ENCODE measurements around the gene SERPINB1.

The SERPINB1 gene

GRCh38 chr6:2850538-2851113 lies 9.0 kb upstream of the SERPINB1 start:
- in situ Hi-C loops (cut with MboI; ENCODE audit: low sequenced_read_pairs) = no loop called here

GRCh38 chr6:2848851-2849250 lies 7.2 kb upstream of the SERPINB1 start:
- in situ Hi-C loops (cut with MboI; ENCODE audit: low sequenced_read_pairs) = loop anchor here (10.0 kb wide), 2 partner anchors 86 to 206 kb away; no protein-coding TSS in a partner anchor

- in situ Hi-C loops (cut with MboI; ENCODE audit: low sequenced_read_pairs) = loop anchor here (10.0 kb wide), 2 partner anchors 89 to 209 kb away; no protein-coding TSS in a partner anchor
Measured at GRCh38 chr6:2845880-2846208, 4.2 kb upstream of the SERPINB1 start.

GRCh38 chr6:2844008-2844407 lies 2.3 kb upstream of the SERPINB1 start:
- in situ Hi-C loops (cut with MboI; ENCODE audit: low sequenced_read_pairs) = loop anchor here (10.0 kb wide), 2 partner anchors 91 to 211 kb away; no protein-coding TSS in a partner anchor

- in situ Hi-C loops (cut with MboI; ENCODE audit: low sequenced_read_pairs) = loop anchor here (10.0 kb wide), 2 partner anchors 92 to 212 kb away; no protein-coding TSS in a partner anchor
Measured at GRCh38 chr6:2843138-2843740, 1.6 kb upstream of the SERPINB1 start.

GRCh38 chr6:2842139-2842552 lies 483 bp upstream of the SERPINB1 start:
- in situ Hi-C loops (cut with MboI; ENCODE audit: low sequenced_read_pairs) = loop anchor here (10.0 kb wide), 2 partner anchors 93 to 213 kb away; no protein-coding TSS in a partner anchor

GRCh38 chr6:2840749-2841061 lies 958 bp downstream of the SERPINB1 start:
- in situ Hi-C loops (cut with MboI; ENCODE audit: low sequenced_read_pairs) = loop anchor here (10.0 kb wide), 2 partner anchors 94 to 214 kb away; no protein-coding TSS in a partner anchor

- in situ Hi-C loops (cut with MboI; ENCODE audit: low sequenced_read_pairs) = loop anchor here (10.0 kb wide), 2 partner anchors 95 to 215 kb away; no protein-coding TSS in a partner anchor
Measured at GRCh38 chr6:2839982-2840748, 1.5 kb downstream of the SERPINB1 start.

- in situ Hi-C loops (cut with MboI; ENCODE audit: low sequenced_read_pairs) = no loop called here
Measured at GRCh38 chr6:2839195-2839981, 2.3 kb downstream of the SERPINB1 start.

- in situ Hi-C loops (cut with MboI; ENCODE audit: low sequenced_read_pairs) = no loop called here
Measured at GRCh38 chr6:2838251-2838650, 3.4 kb downstream of the SERPINB1 start.

- in situ Hi-C loops (cut with MboI; ENCODE audit: low sequenced_read_pairs) = no loop called here
Measured at GRCh38 chr6:2834262-2834661, 7.4 kb downstream of the SERPINB1 start.

- in situ Hi-C loops (cut with MboI; ENCODE audit: low sequenced_read_pairs) = no loop called here
Measured at GRCh38 chr6:2831392-2831791, 10.3 kb downstream of the SERPINB1 start.

GRCh38 chr6:2830183-2830582 lies 11.5 kb downstream of the SERPINB1 start:
- in situ Hi-C loops (cut with MboI; ENCODE audit: low sequenced_read_pairs) = no loop called here

GRCh38 chr6:2829253-2829652 lies 12.4 kb downstream of the SERPINB1 start:
- in situ Hi-C loops (cut with MboI; ENCODE audit: low sequenced_read_pairs) = no loop called here

GRCh38 chr6:2828629-2829028 lies 13.0 kb downstream of the SERPINB1 start:
- in situ Hi-C loops (cut with MboI; ENCODE audit: low sequenced_read_pairs) = no loop called here

GRCh38 chr6:2827142-2827541 lies 14.5 kb downstream of the SERPINB1 start:
- in situ Hi-C loops (cut with MboI; ENCODE audit: low sequenced_read_pairs) = no loop called here

- in situ Hi-C loops (cut with MboI; ENCODE audit: low sequenced_read_pairs) = no loop called here
Measured at GRCh38 chr6:2826131-2826530, 15.5 kb downstream of the SERPINB1 start.

GRCh38 chr6:2823104-2823850 lies 18.4 kb downstream of the SERPINB1 start:
- in situ Hi-C loops (cut with MboI; ENCODE audit: low sequenced_read_pairs) = no loop called here

- in situ Hi-C loops (cut with MboI; ENCODE audit: low sequenced_read_pairs) = no loop called here
Measured at GRCh38 chr6:2821554-2821953, 20.1 kb downstream of the SERPINB1 start.

GRCh38 chr6:2820415-2820814 lies 21.2 kb downstream of the SERPINB1 start:
- in situ Hi-C loops (cut with MboI; ENCODE audit: low sequenced_read_pairs) = no loop called here

Data from HL-60/S4 treated with retinoic acid at 250 ng/mL for 4 days and 3 days (cell line).